A673 (cell line): ENCODE results near the gene SLC25A26.

Experiments used
- EZH2 ChIP-seq: fragments of 200-600 bp; sonication (generic); IDR thresholded peaks from 2 replicates; pipeline ENCODE4 v1.6.1; 2017; ENCODE audit warnings: borderline replicate concordance, low read depth, mild to moderate bottlenecking, mixed read lengths, antibody characterized with exemption, low read length; ENCODE audit not compliant: poor library complexity, severe bottlenecking
- TF ChIP-seq, protein P1 (sequence below): fragments of 300-800, 200-600 bp; sonication (generic); conservative IDR thresholded peaks from 2 replicates; pipeline ENCODE4 v1.5.1; 2017; ENCODE audit warnings: low read depth, mild to moderate bottlenecking, antibody characterized with exemption, low read length, moderate library complexity, mixed read lengths

DNA sequence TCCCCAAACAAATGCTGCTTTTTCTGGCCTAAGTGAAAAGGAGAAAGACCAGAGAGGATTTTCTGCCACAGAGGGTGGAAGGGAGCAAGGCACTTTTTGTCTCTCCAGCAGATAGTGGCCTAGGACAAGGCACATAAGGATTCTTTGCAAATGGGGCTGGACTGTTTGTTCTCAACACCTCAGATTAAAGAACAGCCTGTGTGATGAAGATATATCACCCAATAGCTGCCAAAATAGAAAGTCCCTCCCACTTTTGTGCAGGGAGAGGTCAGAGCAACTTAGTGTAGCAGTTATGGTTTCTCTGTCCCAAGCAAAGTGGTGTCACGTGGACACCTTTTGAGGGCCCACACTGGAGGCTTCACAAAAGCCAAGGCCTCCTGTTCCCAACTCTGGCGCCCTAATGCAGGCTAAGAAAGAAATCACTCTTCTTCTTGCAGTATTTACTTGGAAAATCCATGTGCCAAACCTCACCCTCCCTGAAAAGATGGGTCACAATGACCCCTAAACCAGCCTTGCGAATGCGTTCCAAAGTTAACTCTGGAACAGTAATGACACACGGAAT is 195.1 kb downstream of the SLC25A26 start:
- TF ChIP-seq, protein P1, sequence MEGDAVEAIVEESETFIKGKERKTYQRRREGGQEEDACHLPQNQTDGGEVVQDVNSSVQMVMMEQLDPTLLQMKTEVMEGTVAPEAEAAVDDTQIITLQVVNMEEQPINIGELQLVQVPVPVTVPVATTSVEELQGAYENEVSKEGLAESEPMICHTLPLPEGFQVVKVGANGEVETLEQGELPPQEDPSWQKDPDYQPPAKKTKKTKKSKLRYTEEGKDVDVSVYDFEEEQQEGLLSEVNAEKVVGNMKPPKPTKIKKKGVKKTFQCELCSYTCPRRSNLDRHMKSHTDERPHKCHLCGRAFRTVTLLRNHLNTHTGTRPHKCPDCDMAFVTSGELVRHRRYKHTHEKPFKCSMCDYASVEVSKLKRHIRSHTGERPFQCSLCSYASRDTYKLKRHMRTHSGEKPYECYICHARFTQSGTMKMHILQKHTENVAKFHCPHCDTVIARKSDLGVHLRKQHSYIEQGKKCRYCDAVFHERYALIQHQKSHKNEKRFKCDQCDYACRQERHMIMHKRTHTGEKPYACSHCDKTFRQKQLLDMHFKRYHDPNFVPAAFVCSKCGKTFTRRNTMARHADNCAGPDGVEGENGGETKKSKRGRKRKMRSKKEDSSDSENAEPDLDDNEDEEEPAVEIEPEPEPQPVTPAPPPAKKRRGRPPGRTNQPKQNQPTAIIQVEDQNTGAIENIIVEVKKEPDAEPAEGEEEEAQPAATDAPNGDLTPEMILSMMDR = no peak
- no peak for TF ChIP-seq EZH2
